OCI-LY3 (cell line): Measurements from ENCODE around the gene MDFIC.

Experiments used
- EZH2phosphoT487 ChIP-seq: fragments of 200-600 bp; shearing (Covaris generic); IDR thresholded peaks from 2 replicates; pipeline ENCODE4 v1.6.1; 2018; ENCODE audit warnings: antibody characterized with exemption, mixed run types, low read depth
- TF ChIP-seq, protein P1 (sequence below): fragments of 200-600, 300-600 bp; sonication (generic); IDR thresholded peaks from 2 replicates; pipeline ENCODE4 v1.5.1; 2014; ENCODE audit warnings: antibody characterized with exemption, low read length, low read depth

GRCh38 chr7:114949231-114949630, 27.3 kb downstream of the MDFIC start:
- TF ChIP-seq, protein P1, sequence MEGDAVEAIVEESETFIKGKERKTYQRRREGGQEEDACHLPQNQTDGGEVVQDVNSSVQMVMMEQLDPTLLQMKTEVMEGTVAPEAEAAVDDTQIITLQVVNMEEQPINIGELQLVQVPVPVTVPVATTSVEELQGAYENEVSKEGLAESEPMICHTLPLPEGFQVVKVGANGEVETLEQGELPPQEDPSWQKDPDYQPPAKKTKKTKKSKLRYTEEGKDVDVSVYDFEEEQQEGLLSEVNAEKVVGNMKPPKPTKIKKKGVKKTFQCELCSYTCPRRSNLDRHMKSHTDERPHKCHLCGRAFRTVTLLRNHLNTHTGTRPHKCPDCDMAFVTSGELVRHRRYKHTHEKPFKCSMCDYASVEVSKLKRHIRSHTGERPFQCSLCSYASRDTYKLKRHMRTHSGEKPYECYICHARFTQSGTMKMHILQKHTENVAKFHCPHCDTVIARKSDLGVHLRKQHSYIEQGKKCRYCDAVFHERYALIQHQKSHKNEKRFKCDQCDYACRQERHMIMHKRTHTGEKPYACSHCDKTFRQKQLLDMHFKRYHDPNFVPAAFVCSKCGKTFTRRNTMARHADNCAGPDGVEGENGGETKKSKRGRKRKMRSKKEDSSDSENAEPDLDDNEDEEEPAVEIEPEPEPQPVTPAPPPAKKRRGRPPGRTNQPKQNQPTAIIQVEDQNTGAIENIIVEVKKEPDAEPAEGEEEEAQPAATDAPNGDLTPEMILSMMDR: no peak
- TF ChIP-seq EZH2phosphoT487: no peak
